ENCODE measurements around the gene HLA-DMA.

DNA sequence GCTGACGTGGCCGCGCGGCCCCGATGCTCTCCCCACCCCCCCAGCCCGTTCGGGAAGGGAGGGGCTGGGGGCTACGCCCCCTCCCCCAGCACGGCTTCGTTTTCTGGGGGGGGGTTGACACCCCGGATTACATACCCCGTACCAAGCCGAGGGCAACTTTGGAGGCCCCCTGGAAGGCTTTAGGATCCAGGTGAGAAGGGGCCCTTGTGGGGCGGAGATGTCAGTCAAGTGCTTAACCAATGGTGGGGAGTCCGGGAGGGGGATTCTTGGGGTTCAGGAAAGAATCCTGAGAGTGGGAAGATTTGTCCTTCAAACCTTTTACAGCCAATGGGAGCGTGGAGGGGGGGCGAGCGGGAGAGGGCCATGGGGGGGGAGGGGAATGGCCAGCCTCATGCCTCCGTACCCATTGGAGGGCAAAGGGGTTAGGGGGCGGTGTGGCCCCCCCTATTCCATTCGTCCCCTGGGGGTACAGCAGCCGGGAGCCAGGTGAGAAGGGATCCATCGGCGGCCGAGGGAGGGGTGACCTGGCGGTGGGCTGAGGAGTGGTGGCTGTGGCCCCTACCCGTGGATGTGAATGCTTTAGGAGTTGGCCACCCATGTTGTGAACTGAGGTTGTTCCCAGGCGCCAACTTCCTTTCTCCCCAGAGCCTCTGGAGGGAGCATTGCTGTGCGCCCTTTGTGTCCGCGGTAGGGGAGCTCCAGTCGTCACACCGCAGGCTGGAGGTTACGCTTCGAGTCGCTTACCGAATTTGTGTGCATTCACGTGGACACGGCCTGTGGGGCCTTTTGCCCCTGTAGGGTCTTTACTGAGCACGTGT is 16.2 kb upstream of the HLA-DMA start:
- TF ChIP-seq GATA2 (IDR thresholded peaks at IDR 0.05; ENCODE audit: low read depth, low read length) (no peak), GATA3 (IDR thresholded peaks at IDR 0.05; ENCODE audit: low read depth, low read length) (no peak)
